HFFc6 (cell line): Measurements from ENCODE around the gene LDLRAD3. TPM values are rescaled to one million over a fixed set of nuclear protein-coding genes. Genes with fewer than 3 reads are reported as not detected.

Experiments
- DNase-seq: peaks from one replicate; pipeline ENCODE4 v3.0.0-alpha.2; 2018
- H3K27ac Mint-ChIP-seq: 2 replicates; pipeline ENCODE4 v1.8.0; 2020; ENCODE audit warnings: mild to moderate bottlenecking, mixed read lengths
- H3K27me3 Mint-ChIP-seq: 2 replicates; pipeline ENCODE4 v1.8.0; 2021; ENCODE audit warnings: mild to moderate bottlenecking, moderate library complexity, mixed read lengths; ENCODE audit not compliant: insufficient read depth
- H3K36me3 Mint-ChIP-seq: 2 replicates; pipeline ENCODE4 v1.8.0; 2021; ENCODE audit warnings: low read depth, mixed read lengths
- H3K4me1 Mint-ChIP-seq: 2 replicates; pipeline ENCODE4 v1.8.0; 2020; ENCODE audit warnings: low read depth, mixed read lengths
- H3K4me3 Mint-ChIP-seq: 2 replicates; pipeline ENCODE4 v1.8.0; 2020; ENCODE audit warnings: mild to moderate bottlenecking, moderate library complexity, mixed read lengths
- H3K9me3 Mint-ChIP-seq: 2 replicates; pipeline ENCODE4 v1.8.0; 2020; ENCODE audit warnings: mild to moderate bottlenecking, mixed read lengths
- long read RNA-seq: library from polyadenylated mRNA; unstranded; transcript quantifications from one replicate; pipeline ENCODE4 v2.0.0, GENCODE V29; 2019
- total RNA-seq, 6 experiments: library from RNA; stranded (reverse); fragmentation: NEBNext Ultra II Directional; extraction: Animal tissue kit (Norgen Biotek cat#: 25700); gene quantifications; 2 replicates in 1 of 6; 3 replicates in 5 of 6; pipeline ENCODE4 v1.2.3, GENCODE V29; 2021
- TF ChIP-seq, protein P1 (sequence below): fragments of 200-600 bp; sonication (generic); IDR thresholded peaks from 2 replicates; pipeline ENCODE4 v1.5.0; 2021; ENCODE audit warnings: antibody characterized with exemption, mild to moderate bottlenecking

The LDLRAD3 gene
- total RNA-seq, result 1 to 10 TPM; 5.2 to 6.5 (median 5.6) TPM
- long read RNA-seq, transcript LDLRAD3-201 (6 exons, 3,798 nt), result major isoform, 8 of 16 reads
- long read RNA-seq, partial matches to known transcripts, result 2 of 16 reads
- long read RNA-seq, other reads (novel, unspliced or antisense), result 5 of 16 reads

DNA sequence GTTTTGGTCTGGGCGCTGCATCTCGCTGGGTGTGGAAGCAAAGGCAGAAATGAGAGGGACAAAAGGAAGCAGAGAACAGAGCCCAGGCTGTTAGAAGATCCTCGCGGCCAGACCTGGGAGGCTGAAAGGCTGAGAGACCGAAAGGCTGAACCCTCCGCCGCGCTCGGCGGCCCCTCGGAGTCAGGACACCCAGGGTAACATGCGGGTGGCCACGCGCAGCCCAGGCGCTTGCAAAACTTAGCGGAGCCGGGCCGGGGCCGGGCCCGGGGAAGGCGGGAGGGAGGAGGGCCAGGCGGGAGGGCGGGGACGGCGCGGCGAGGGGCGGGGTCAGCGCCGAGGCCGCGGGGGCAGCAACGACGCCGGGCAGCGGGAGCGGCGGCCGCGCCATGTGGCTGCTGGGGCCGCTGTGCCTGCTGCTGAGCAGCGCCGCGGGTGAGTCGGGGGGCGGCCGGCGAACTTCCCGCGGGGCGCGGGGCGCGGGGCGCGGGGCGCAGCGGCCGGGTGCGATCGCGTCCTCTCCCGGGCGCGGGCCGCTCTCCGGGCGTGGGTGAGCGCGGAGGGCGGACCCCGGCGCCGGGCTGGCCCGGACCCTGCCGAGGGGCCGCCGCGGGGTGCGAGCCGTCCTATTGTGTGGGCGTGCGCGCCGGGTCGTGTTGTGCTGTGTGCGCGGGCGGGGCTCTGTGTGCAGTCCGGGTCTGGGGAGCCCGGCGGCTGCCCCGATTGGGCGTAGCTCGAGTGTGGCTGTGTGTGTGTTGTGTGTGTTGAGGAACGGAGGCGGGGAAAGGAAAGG lies at the start of gene LDLRAD3:
Gene LDLRAD3 (plus strand): TSS at position 350 of the 790 bp plus-strand sequence. CDS start 37 bp downstream, at position 387.
- H3K9me3 Mint-ChIP-seq, result no peaks in the 10 kb centered on the region
- peak; percentile 68 for DNase-seq
- peaks cover 23% of the 10 kb centered on the region for H3K4me1 Mint-ChIP-seq
- TF ChIP-seq, protein P1, sequence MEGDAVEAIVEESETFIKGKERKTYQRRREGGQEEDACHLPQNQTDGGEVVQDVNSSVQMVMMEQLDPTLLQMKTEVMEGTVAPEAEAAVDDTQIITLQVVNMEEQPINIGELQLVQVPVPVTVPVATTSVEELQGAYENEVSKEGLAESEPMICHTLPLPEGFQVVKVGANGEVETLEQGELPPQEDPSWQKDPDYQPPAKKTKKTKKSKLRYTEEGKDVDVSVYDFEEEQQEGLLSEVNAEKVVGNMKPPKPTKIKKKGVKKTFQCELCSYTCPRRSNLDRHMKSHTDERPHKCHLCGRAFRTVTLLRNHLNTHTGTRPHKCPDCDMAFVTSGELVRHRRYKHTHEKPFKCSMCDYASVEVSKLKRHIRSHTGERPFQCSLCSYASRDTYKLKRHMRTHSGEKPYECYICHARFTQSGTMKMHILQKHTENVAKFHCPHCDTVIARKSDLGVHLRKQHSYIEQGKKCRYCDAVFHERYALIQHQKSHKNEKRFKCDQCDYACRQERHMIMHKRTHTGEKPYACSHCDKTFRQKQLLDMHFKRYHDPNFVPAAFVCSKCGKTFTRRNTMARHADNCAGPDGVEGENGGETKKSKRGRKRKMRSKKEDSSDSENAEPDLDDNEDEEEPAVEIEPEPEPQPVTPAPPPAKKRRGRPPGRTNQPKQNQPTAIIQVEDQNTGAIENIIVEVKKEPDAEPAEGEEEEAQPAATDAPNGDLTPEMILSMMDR, result no peak
- no peaks in the 10 kb centered on the region for H3K36me3 Mint-ChIP-seq
- H3K27me3 Mint-ChIP-seq, result peaks cover 14% of the 10 kb centered on the region
- H3K4me3 Mint-ChIP-seq, result peak within 1 kb of the TSS; percentile 92
- peak within 1 kb of the TSS; percentile 83 for H3K27ac Mint-ChIP-seq

- peaks cover 6% of the 10 kb centered on the region for H3K9me3 Mint-ChIP-seq
- DNase-seq, result no peak
- no peaks in the 10 kb centered on the region for H3K4me1 Mint-ChIP-seq
- TF ChIP-seq, protein P1, result no peak
- H3K27ac Mint-ChIP-seq, result no peak overlapping the region
- peaks cover 22% of the 10 kb centered on the region for H3K27me3 Mint-ChIP-seq
- H3K4me3 Mint-ChIP-seq, result no peak overlapping the region
- H3K36me3 Mint-ChIP-seq, result no peaks in the 10 kb centered on the region
Observed at GRCh38 chr11:35897019-35897418, 46.8 kb upstream of the LDLRAD3 start.

DNA sequence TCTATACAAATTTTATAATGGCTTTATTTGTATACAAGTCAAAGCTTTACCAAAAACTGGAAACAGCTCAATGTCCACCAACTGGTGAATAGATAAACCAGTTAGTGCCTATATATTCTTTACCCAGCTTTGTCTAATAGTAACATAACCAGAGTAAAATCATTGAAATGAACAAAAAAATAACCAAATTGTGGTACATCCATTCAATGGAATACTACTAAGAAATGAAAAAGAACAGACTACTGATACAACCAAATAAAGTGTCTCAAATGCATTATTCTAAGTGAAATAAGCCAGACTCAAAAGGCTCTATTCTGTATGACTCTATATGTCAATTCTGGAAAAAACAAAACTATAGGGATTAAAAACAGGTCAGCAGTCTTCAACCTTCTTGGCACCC lies 40.9 kb upstream of the LDLRAD3 start:
- Mint-ChIP-seq H3K9me3 (peaks cover 19% of the 10 kb centered on the region), H3K4me3 (no peak overlapping the region), H3K4me1 (peaks cover 5% of the 10 kb centered on the region; the same call in 1 of the 2 replicates), H3K27ac (no peak overlapping the region), H3K27me3 (peaks cover 24% of the 10 kb centered on the region), H3K36me3 (0 out of 2 replicates have a peak, but pooled peaks cover 5% of the 10 kb centered on the region)
- TF ChIP-seq, protein P1, result no peak
- no peak for DNase-seq

DNA sequence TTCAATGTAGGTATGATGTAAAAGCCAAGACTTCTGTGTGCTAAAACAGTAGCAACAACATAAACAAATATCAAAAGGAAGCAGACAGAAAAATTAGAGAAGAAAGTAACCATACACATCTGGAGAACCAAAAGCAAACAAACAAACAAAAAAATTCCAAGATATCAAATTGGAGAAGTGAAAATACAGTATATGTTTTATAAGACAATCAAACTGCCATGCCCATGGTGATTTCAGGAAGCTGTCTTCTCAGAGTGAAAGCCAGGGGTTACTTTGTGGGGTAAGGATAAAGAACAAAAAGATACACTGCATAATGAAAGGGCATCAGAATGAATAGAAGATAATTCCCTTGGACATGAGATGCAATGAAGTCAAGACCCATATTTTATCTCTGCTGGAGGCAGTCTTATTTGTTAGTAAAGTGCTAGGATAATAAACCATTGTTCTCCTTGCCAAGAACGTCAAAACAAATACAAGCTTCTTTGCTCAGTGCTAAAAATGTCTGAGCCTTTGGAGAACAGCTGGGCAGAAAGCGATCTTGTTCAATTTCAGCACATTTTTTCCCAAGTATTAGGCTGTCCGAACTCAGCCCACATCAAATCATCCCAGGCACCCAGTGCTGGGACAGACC lies 38.1 kb upstream of the LDLRAD3 start:
- peaks cover 19% of the 10 kb centered on the region for H3K9me3 Mint-ChIP-seq
- H3K4me1 Mint-ChIP-seq, result peaks cover 9% of the 10 kb centered on the region; the same call in 1 of the 2 replicates
- H3K36me3 Mint-ChIP-seq, result 0 out of 2 replicates have a peak, but pooled peaks cover 5% of the 10 kb centered on the region
- DNase-seq, result no peak
- H3K27ac Mint-ChIP-seq, result no peak overlapping the region
- H3K4me3 Mint-ChIP-seq, result no peak overlapping the region
- TF ChIP-seq, protein P1, result no peak
- peaks cover 16% of the 10 kb centered on the region for H3K27me3 Mint-ChIP-seq

GRCh38 chr11:35906277-35906661 lies 37.6 kb upstream of the LDLRAD3 start:
- TF ChIP-seq, protein P1, result no peak
- H3K27me3 Mint-ChIP-seq, result peaks cover 16% of the 10 kb centered on the region
- H3K4me1 Mint-ChIP-seq, result peaks cover 9% of the 10 kb centered on the region; the same call in 1 of the 2 replicates
- H3K27ac Mint-ChIP-seq, result no peak overlapping the region
- no peak overlapping the region for H3K4me3 Mint-ChIP-seq
- 0 out of 2 replicates have a peak, but pooled peaks cover 5% of the 10 kb centered on the region for H3K36me3 Mint-ChIP-seq
- no peak for DNase-seq
- H3K9me3 Mint-ChIP-seq, result peaks cover 19% of the 10 kb centered on the region
